ENCODE data around the gene SORCS3. TPM values are rescaled to one million over a fixed set of nuclear protein-coding genes. Genes with fewer than 3 reads are reported as not detected.

Gene SORCS3
- total RNA-seq, 2 donors from 2014 or later = 0.68 TPM; not detected in 1

- no peaks in the 10 kb centered on the region for H3K27me3 ChIP-seq (ENCODE audit: control insufficient read depth, insufficient read depth, low read length, poor library complexity, severe bottlenecking)
- no peak for DNase-seq
- H3K4me1 Mint-ChIP-seq = peaks cover 17% of the 10 kb centered on the region
- no peaks in the 10 kb centered on the region for H3K9me3 ChIP-seq (ENCODE audit: control insufficient read depth, low read length)
- H3K4me3 Mint-ChIP-seq = no peak overlapping the region
- peaks cover 8% of the 10 kb centered on the region for H3K27me3 Mint-ChIP-seq (ENCODE audit: insufficient read depth)
- no peak for TF ChIP-seq CTCF (conservative IDR thresholded peaks at IDR 0.05)
- H3K4me3 ChIP-seq (ENCODE audit: low read length) = no peak overlapping the region
- no peak overlapping the region for H3K27ac ChIP-seq (ENCODE audit: low read depth, low read length)
- H3K36me3 Mint-ChIP-seq (ENCODE audit: low read depth) = no peaks in the 10 kb centered on the region
- H3K4me1 ChIP-seq (ENCODE audit: control insufficient read depth, insufficient read depth, low read length) = no peaks in the 10 kb centered on the region
- 80 to 89% methylated on average over 3 to 6 of the region's 6 CpGs for WGBS, 2 experiments (ENCODE audit: insufficient coverage in 1 of 2, insufficient read length in 1 of 2)
- H3K36me3 ChIP-seq (ENCODE audit: control insufficient read depth, insufficient read depth, low read length) = no peaks in the 10 kb centered on the region
- H3K27ac Mint-ChIP-seq = no peak overlapping the region
- no peaks in the 10 kb centered on the region for H3K9me3 Mint-ChIP-seq
- H3K9ac ChIP-seq (ENCODE audit: extremely low read depth, low read length, poor library complexity, severe bottlenecking) = no peak overlapping the region
Measured at GRCh38 chr10:104924101-104924795, 283.2 kb downstream of the SORCS3 start.

GRCh38 chr10:104925232-104925851 is 284.3 kb downstream of the SORCS3 start:
- 34 to 46% methylated on average over 2 to 3 of the region's 3 CpGs for WGBS, 2 experiments (ENCODE audit: insufficient coverage in 1 of 2, insufficient read length in 1 of 2)
- no peak overlapping the region for H3K27ac ChIP-seq (ENCODE audit: low read depth, low read length)

GRCh38 chr10:104928734-104929133 is 287.6 kb downstream of the SORCS3 start:
- H3K9me3 Mint-ChIP-seq = no peaks in the 10 kb centered on the region
- Histone ChIP-seq H3K4me3 (ENCODE audit: low read length) (no peak overlapping the region), H3K9me3 (ENCODE audit: control insufficient read depth, low read length) (no peaks in the 10 kb centered on the region), H3K9ac (ENCODE audit: extremely low read depth, low read length, poor library complexity, severe bottlenecking) (no peak overlapping the region), H3K4me1 (ENCODE audit: control insufficient read depth, insufficient read depth, low read length) (no peaks in the 10 kb centered on the region), H3K36me3 (ENCODE audit: control insufficient read depth, insufficient read depth, low read length) (no peaks in the 10 kb centered on the region), H3K27me3 (ENCODE audit: control insufficient read depth, insufficient read depth, low read length, poor library complexity, severe bottlenecking) (no peaks in the 10 kb centered on the region), H3K27ac (ENCODE audit: low read depth, low read length) (no peak overlapping the region)
- H3K4me3 Mint-ChIP-seq = no peak overlapping the region
- no peaks in the 10 kb centered on the region for H3K36me3 Mint-ChIP-seq (ENCODE audit: low read depth)
- no peak for TF ChIP-seq CTCF (conservative IDR thresholded peaks at IDR 0.05)
- H3K4me1 Mint-ChIP-seq = peaks cover 4% of the 10 kb centered on the region
- peaks cover 5% of the 10 kb centered on the region for H3K27me3 Mint-ChIP-seq (ENCODE audit: insufficient read depth)
- DNase-seq = no peak
- H3K27ac Mint-ChIP-seq = no peak overlapping the region
- WGBS, 2 experiments (ENCODE audit: insufficient coverage in 1 of 2, insufficient read length in 1 of 2) = 87 to 100% methylated on average over 1 to 2 of the region's 2 CpGs

More at GRCh38 chr10:104925232-104925851, 284.3 kb downstream of the SORCS3 start:
- peaks cover 8% of the 10 kb centered on the region for H3K27me3 Mint-ChIP-seq (ENCODE audit: insufficient read depth)
- Histone ChIP-seq H3K4me1 (ENCODE audit: control insufficient read depth, insufficient read depth, low read length) (no peaks in the 10 kb centered on the region), H3K9ac (ENCODE audit: extremely low read depth, low read length, poor library complexity, severe bottlenecking) (no peak overlapping the region), H3K36me3 (ENCODE audit: control insufficient read depth, insufficient read depth, low read length) (no peaks in the 10 kb centered on the region), H3K4me3 (ENCODE audit: low read length) (no peak overlapping the region), H3K27me3 (ENCODE audit: control insufficient read depth, insufficient read depth, low read length, poor library complexity, severe bottlenecking) (no peaks in the 10 kb centered on the region), H3K9me3 (ENCODE audit: control insufficient read depth, low read length) (no peaks in the 10 kb centered on the region)
- H3K4me3 Mint-ChIP-seq = no peak overlapping the region
- no peaks in the 10 kb centered on the region for H3K9me3 Mint-ChIP-seq
- DNase-seq = peak; percentile 85
- peak; percentile 94 for TF ChIP-seq CTCF (conservative IDR thresholded peaks at IDR 0.05)
- H3K27ac Mint-ChIP-seq = no peak overlapping the region
- H3K4me1 Mint-ChIP-seq = peaks cover 17% of the 10 kb centered on the region
- no peaks in the 10 kb centered on the region for H3K36me3 Mint-ChIP-seq (ENCODE audit: low read depth)

Data from endodermal cell (in vitro differentiated cells).